ENCODE results near the gene RFX8.

Gene RFX8

GRCh38 chr2:101433465-101433864 lies 41.4 kb downstream of the RFX8 start (continued):
- TF ChIP-seq ZNF37A (tag by site-specific recombination; IDR thresholded peaks at IDR 0.05) (no peak), ZNF121 (tag by site-specific recombination; IDR thresholded peaks at IDR 0.05) (no peak), ZNF112 (tag by site-specific recombination; IDR thresholded peaks at IDR 0.05) (no peak), ZNF302 (tag by site-specific recombination; IDR thresholded peaks at IDR 0.05; ENCODE audit: low read depth) (no peak), CTCF (tag by site-specific recombination; IDR thresholded peaks at IDR 0.05) (no peak), ZNF544 (tag by site-specific recombination; IDR thresholded peaks at IDR 0.05) (no peak), ZNF529 (tag by site-specific recombination; IDR thresholded peaks at IDR 0.05; ENCODE audit: insufficient replicate concordance) (no peak), MZF1 (tag by site-specific recombination; IDR thresholded peaks at IDR 0.05; ENCODE audit: borderline replicate concordance) (no peak), ZNF843 (tag by site-specific recombination; IDR thresholded peaks at IDR 0.05) (peak; percentile 89), REST (tag by site-specific recombination; IDR thresholded peaks at IDR 0.05) (no peak), ZNF157 (tag by site-specific recombination; IDR thresholded peaks at IDR 0.05) (no peak), BCL6B (tag by site-specific recombination; IDR thresholded peaks at IDR 0.05) (no peak), ZBTB17 (tag by site-specific recombination; IDR thresholded peaks at IDR 0.05) (0 out of 2 replicates have a peak, but pooled peaks have one; percentile 13), ZNF24 (tag by site-specific recombination; IDR thresholded peaks at IDR 0.05) (no peak), ZNF501 (tag by site-specific recombination; IDR thresholded peaks at IDR 0.05) (peak; percentile 37; the same call in 1 of the 2 replicates), ZNF133 (tag by site-specific recombination; IDR thresholded peaks at IDR 0.05) (no peak), ZBTB49 (tag by site-specific recombination; IDR thresholded peaks at IDR 0.05; ENCODE audit: low read depth) (no peak), GLI2 (tag by site-specific recombination; IDR thresholded peaks at IDR 0.05; ENCODE audit: borderline replicate concordance, low read depth) (no peak), ZNF184 (tag by site-specific recombination; IDR thresholded peaks at IDR 0.05) (no peak), ZNF571 (tag by site-specific recombination; IDR thresholded peaks at IDR 0.05) (no peak), ZNF555 (tag by site-specific recombination; conservative IDR thresholded peaks at IDR 0.05) (no peak), ZBTB20 (tag by site-specific recombination; IDR thresholded peaks at IDR 0.05) (no peak), ATF2 (tag by site-specific recombination; IDR thresholded peaks at IDR 0.05; ENCODE audit: low read depth) (peak; percentile 37; the same call in 1 of the 2 replicates), ZNF747 (tag by site-specific recombination; IDR thresholded peaks at IDR 0.05) (no peak), ZNF768 (tag by site-specific recombination; IDR thresholded peaks at IDR 0.05) (no peak), MEIS1 (CRISPR knock-in tag; IDR thresholded peaks at IDR 0.05; ENCODE audit: borderline replicate concordance) (no peak), ZNF202 (tag by site-specific recombination; IDR thresholded peaks at IDR 0.05; ENCODE audit: borderline replicate concordance) (no peak), ZNF600 (tag by site-specific recombination; IDR thresholded peaks at IDR 0.05) (no peak), OVOL3 (tag by site-specific recombination; IDR thresholded peaks at IDR 0.05) (peak; percentile 61; the same call in 1 of the 2 replicates), PRDM1 (tag by site-specific recombination; IDR thresholded peaks at IDR 0.05) (no peak), ZFP69B (tag by site-specific recombination; IDR thresholded peaks at IDR 0.05) (no peak), TRIM28 (IDR thresholded peaks at IDR 0.05; ENCODE audit: borderline replicate concordance, low read length) (no peak)

All from HEK293 (cell line).